ENCODE data around the gene DNPH1.

Gene DNPH1, protein sequence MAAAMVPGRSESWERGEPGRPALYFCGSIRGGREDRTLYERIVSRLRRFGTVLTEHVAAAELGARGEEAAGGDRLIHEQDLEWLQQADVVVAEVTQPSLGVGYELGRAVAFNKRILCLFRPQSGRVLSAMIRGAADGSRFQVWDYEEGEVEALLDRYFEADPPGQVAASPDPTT

GRCh38 chr6:43228951-43229802, at the start of gene DNPH1:
Gene DNPH1, minus strand, starts transcription at chr6:43229481. Its CDS starts 25 bp downstream, at chr6:43229456.
- DNase-seq (ENCODE audit: low read depth), result peak; percentile 46

DNA sequence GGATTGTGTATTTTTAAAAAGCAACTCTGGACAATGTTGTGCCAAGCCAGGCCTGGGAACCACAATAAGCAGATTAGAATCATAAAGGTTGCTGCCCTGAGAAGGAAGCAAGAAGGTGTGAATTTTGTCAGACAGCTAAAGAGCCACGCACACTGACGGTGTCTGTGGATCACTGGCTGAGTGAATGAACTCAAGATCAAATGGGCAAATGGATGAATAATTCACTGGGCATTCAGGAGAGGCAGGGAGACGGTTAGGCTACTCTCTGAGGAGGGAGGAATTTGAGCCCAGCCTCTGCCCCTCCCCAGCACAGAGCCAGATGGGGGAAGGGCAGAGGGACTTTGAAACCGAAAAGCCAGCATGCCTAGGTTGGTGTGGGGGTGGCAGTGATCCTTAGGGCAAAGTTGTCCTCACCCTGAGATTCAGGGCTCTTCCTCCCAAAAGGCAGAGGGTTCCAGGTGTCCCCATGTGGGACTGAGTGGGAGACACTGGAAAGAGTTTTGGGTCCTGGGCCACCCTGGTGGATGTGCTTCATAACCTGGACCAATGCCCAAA, 49.3 kb upstream of the DNPH1 start:
- no peak for DNase-seq (ENCODE audit: low read depth)

DNA sequence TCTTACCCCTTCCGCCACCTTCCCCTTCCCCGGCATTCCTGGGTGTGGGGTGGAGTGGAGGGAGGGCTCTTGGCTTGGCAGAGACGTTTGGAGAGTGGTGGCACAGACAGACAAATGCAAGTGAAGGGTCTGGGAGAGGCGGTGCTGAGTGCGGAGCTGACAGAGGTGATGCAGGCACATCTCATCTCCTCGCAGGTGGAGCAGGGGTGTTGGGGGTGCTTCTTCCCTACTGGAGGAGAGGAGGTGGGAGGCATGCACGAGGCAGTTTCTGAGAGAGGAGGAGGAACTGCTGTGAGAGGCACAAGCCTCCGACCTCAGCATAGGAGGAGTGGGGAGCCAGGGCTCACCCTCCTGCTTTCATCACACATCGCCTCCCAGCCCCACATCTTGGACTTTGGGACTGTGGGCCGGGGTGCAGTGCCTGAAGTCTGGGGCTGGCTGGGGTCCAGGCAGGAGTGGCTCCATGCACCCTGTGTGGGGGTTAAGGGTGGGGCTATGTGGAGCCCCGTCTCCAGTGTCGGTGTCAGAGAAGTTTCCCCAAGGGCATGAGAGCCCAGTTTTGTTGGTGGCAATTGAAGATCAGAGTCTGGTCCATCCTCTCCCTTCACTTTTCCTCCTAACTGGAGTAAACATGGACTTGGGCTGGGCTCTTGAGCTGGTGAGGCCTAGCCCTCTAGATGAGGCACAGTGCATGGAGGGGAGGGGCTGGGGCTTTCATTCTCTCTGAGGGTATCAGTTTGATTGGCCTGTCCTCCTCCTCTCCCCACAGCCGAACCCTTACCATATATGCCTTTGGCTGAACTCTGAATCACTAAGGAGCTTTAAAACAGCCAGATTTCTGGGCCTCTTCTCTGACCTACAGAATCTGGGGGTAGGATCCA, 48.6 kb upstream of the DNPH1 start:
- DNase-seq (ENCODE audit: low read depth), result no peak

GRCh38 chr6:43277306-43277642, 48.0 kb upstream of the DNPH1 start:
- no peak for DNase-seq (ENCODE audit: low read depth)

- DNase-seq (ENCODE audit: low read depth), result no peak
Observed at GRCh38 chr6:43276577-43277305, 47.5 kb upstream of the DNPH1 start.

GRCh38 chr6:43275801-43276576, 46.7 kb upstream of the DNPH1 start:
- no peak for DNase-seq (ENCODE audit: low read depth)

GRCh38 chr6:43274916-43275597, 45.8 kb upstream of the DNPH1 start:
- DNase-seq (ENCODE audit: low read depth), result no peak

DNA sequence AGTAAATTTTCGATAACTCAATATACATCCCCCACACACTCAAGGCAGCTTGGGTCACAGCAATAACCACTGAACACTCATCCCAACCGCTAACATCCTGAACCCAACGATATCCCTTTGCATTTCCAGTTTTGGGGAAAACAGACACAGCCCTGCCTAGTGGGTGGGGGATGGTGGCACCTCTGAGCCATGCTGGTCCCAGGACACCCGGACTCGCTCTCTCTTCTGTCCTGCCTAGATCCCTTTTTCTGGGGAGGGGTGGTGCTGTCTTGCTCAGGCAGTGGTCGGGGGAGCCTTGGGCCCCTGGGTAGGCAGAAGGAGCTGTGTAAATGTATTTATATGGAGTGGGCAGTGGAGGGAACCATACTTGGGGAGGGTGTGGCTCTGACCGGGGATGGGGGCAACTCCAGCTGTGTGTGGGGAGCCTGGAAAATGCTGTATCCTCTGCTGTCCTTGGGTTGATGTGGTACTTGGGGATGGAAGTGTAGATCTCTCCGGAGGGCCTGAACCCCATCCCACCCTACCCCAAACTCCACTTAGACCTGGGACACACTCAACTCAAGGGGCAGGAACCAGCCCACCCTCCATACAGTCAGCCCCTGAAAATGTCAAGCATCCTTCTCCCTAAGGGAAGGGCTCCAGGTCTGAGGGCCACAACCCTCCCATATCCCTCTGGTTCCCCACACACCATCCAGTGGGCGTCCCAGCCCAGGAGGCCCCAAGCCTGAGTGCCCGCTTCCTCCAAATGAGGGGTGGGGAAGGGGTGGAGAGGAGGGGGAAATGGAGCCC, 45.0 kb upstream of the DNPH1 start:
- DNase-seq (ENCODE audit: low read depth), result no peak

- DNase-seq (ENCODE audit: low read depth), result no peak
Observed at GRCh38 chr6:43273707-43274106, 44.4 kb upstream of the DNPH1 start.

DNA sequence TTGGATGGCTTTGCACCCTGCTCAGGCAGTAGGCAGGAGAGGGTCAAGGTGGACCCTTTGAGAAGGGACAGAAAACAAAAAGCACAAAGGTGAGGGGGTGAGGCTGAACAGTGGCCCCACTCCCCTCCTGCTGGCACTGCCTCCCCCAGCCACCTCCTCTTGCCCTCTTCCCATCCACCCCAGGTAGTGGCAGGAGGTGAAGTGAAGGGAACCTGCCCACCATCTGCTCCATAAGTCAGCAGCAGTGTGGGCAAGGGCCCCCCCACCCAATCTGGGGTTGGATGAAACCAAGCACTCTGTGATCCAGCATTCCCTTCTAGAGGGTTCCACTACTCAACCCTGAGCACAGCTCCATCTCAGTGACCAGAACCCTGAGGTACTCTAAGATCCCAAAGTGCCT, 42.7 kb upstream of the DNPH1 start:
- no peak for DNase-seq (ENCODE audit: low read depth)

- DNase-seq (ENCODE audit: low read depth), result no peak
Observed at GRCh38 chr6:43271103-43271815, 42.0 kb upstream of the DNPH1 start.

- DNase-seq (ENCODE audit: low read depth), result no peak
Observed at GRCh38 chr6:43269273-43270007, 40.2 kb upstream of the DNPH1 start.

DNA sequence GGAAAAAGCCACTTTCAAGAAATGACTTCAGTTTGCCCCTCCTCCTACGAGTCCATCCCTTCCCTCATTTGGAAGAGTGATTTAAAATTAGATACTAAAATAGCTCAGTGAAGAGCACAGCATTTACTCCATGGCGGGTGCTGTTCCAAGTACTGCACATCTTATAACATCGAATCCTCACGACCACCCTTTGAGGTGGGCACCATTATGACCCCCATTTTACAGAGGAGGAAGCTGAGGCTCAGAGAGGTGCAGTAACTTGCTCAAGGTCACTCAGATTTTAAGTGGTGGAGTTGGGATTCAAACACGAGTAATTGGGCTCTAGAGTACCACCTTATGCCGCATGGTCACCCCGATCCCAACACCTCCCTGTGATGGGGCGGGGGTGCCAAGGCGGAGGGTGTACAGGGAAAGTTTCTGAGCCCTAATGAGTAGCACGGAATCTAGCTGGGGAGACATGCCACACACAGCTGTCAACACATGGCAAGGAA, 39.5 kb upstream of the DNPH1 start:
- no peak for DNase-seq (ENCODE audit: low read depth)

DNA sequence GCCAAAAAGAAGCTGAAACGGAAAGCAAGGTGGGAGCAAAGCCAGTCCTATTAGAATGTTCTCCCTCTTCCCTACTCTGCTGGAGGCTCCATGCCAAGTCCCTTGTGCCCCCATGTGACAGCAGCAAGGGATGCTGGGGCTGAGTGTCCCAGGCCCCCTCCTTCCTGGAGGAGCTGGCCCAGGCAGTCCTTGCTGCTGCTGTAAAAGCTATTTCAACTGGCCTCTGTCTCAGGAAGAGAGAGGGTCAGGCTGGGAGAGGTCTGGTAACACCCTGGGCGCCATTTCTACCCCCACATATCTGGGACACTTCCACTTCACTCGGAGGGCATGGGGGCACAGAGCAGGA, 39.0 kb upstream of the DNPH1 start:
- DNase-seq (ENCODE audit: low read depth), result no peak

- no peak for DNase-seq (ENCODE audit: low read depth)
Observed at GRCh38 chr6:43267619-43268354, 38.5 kb upstream of the DNPH1 start.

DNA sequence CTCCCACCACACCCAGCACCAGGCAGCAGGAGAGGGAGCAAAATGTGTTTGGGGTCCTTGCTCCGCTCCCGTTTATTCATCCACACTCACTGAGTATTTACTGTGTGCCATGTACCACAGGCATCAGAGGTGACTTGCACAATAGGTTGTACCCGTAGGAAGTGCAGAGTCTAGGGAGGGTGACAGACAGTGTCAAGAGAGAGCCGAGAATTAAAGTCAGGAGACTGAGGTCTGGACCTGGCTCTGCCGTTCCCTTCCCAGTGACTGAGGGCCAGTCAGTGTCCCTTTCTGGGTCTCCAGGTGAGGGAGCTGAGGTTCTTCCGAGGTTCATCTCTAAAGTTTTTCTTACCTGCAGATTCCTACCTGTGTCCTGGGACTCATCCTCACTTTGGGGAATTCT, 36.3 kb upstream of the DNPH1 start:
- DNase-seq (ENCODE audit: low read depth), result no peak

GRCh38 chr6:43264599-43265145, 35.4 kb upstream of the DNPH1 start:
- DNase-seq (ENCODE audit: low read depth), result no peak

Data from stimulated activated CD8-positive, alpha-beta memory T cell treated with anti-CD3 and anti-CD28 coated beads, Interleukin-15, amount 100 ng/mL, for 1 hour (primary cell).